Panc1 (cell line): ENCODE results near the gene TSPAN5. TPM values are rescaled to one million over a fixed set of nuclear protein-coding genes. Genes with fewer than 3 reads are reported as not detected.

Source experiments
- ATAC-seq: fragments of 200-7000 bp; cut with Tn5 transposase; 2 replicates; pipeline ENCODE4 v1.9.1; 2020; ENCODE audit warnings: mild to moderate bottlenecking, moderate library complexity
- BruUV-seq: library from RNA; stranded (reverse); fragments of 400-500 nt; replicated peaks from 2 replicates; lab custom pipeline; 2021; lab: Mats Ljungman, UMichigan
- CTCF ChIA-PET: fragments of 300-600 bp; sonication (Branson Sonifier 250); formaldehyde crosslinking; loops from one replicate; lab custom pipeline; 2022; ENCODE audit warnings: antibody characterized with exemption; lab: Charles Lee
- POLR2A ChIA-PET: fragments of 300-600 bp; sonication (Branson Sonifier 250); formaldehyde crosslinking; loops from one replicate; lab custom pipeline; 2022; ENCODE audit warnings: antibody characterized with exemption; lab: Charles Lee
- DNase-seq: peaks from one replicate; pipeline ENCODE4 v3.0.0-alpha.2; 2010; ENCODE audit warnings: low read depth, low spot score
- H3K27ac ChIP-seq: 2 replicates; pipeline ENCODE4 v1.5.1; 2011; ENCODE audit warnings: mild to moderate bottlenecking, low read length, inconsistent platforms
- H3K27me3 ChIP-seq: fragments of 200-500 bp; sonication (Bioruptor generic); 2 replicates; pipeline ENCODE4 v1.6.0; 2014; ENCODE audit warnings: low read length, inconsistent platforms; ENCODE audit not compliant: control insufficient read depth, insufficient read depth
- H3K36me3 ChIP-seq: fragments of 200-500 bp; sonication (Bioruptor generic); 2 replicates; pipeline ENCODE4 v1.5.1; 2014; ENCODE audit warnings: inconsistent platforms, mild to moderate bottlenecking, low read length, moderate library complexity; ENCODE audit not compliant: control insufficient read depth, insufficient read depth
- H3K4me1 ChIP-seq: 2 replicates; pipeline ENCODE4 v1.5.1; 2011; ENCODE audit warnings: inconsistent platforms, mild to moderate bottlenecking, low read length, moderate library complexity; ENCODE audit not compliant: control insufficient read depth, insufficient read depth
- H3K4me3 ChIP-seq, 2 experiments: 2 replicates each; pipeline ENCODE4 v1.5.1; 2011 to 2012; ENCODE audit warnings: low read depth in 2 of 2, low read length in 2 of 2, mild to moderate bottlenecking in 2 of 2, inconsistent platforms in 1 of 2, moderate library complexity in 1 of 2
- H3K9me3 ChIP-seq: fragments of 200-500 bp; sonication (Bioruptor generic); 2 replicates; pipeline ENCODE4 v1.5.1; 2014; ENCODE audit warnings: low read depth, mild to moderate bottlenecking, inconsistent platforms, low read length, moderate library complexity; ENCODE audit not compliant: control insufficient read depth, insufficient read depth
- CTCF ChIP-seq: fragments of 450-650 bp; IDR thresholded peaks from 2 replicates; pipeline ENCODE4 v1.5.1; 2017; ENCODE audit warnings: mild to moderate bottlenecking
- POLR2AphosphoS5 ChIP-seq: IDR thresholded peaks from 2 replicates; pipeline ENCODE4 v1.6.1; 2012; ENCODE audit warnings: mild to moderate bottlenecking, low read depth, low read length, moderate library complexity
- REST ChIP-seq, 2 experiments: IDR thresholded peaks; 2 replicates each; pipeline ENCODE4 v1.6.1; 2011 to 2012; ENCODE audit warnings: low read depth in 2 of 2, control low read depth in 1 of 2, low read length in 1 of 2, mild to moderate bottlenecking in 1 of 2, moderate library complexity in 1 of 2; ENCODE audit not compliant: insufficient read depth in 1 of 2
- SIN3A ChIP-seq: IDR thresholded peaks from 2 replicates; pipeline ENCODE4 v1.6.1; 2012; ENCODE audit warnings: low read depth, mild to moderate bottlenecking, low read length, moderate library complexity, borderline replicate concordance; ENCODE audit not compliant: insufficient read depth
- TCF7L2 ChIP-seq: IDR thresholded peaks from 2 replicates; pipeline ENCODE4 v1.6.1; 2011; ENCODE audit warnings: mild to moderate bottlenecking, low read depth, low read length, inconsistent platforms
- in situ Hi-C: cut with HindIII; loops from 2 replicates; pipeline ENCODE4 v1.10.0; 2016; ENCODE audit warnings: low sequenced_read_pairs, low pct_unique_long_range_greater_than_20kb
- intact Hi-C: fragments of 100-400 bp; cut with micrococcal nuclease; formaldehyde crosslinking; loops from one replicate; pipeline ENCODE4 v1.10.0; 2022; ENCODE audit not compliant: unreplicated experiment
- total RNA-seq: library from RNA; stranded (reverse); gene quantifications from one replicate; pipeline ENCODE4 v1.2.1, GENCODE V29; 2021; ENCODE audit not compliant: unreplicated experiment

Gene TSPAN5
- total RNA-seq, 1 experiment from 2014 or later: 61.9 TPM

- intact Hi-C loops: loop anchor here (5.0 kb wide), 1 partner anchor 472 kb away; no protein-coding TSS in a partner anchor
- no peak for ATAC-seq
- Histone ChIP-seq H3K4me3 (no peak overlapping the region), H3K36me3 (no peaks in the 10 kb centered on the region), H3K27ac (no peak overlapping the region), H3K4me1 (peaks cover 61% of the 10 kb centered on the region), H3K9me3 (no peaks in the 10 kb centered on the region), H3K27me3 (no peaks in the 10 kb centered on the region)
- BruUV-seq: no TSS peak
- no peak for DNase-seq
- POLR2A ChIA-PET: no interaction called here
- CTCF ChIA-PET: no interaction called here
- in situ Hi-C loops: no loop called here
- no peak for TF ChIP-seq CTCF
- TF ChIP-seq TCF7L2: no peak
- TF ChIP-seq SIN3A: no peak
- TF ChIP-seq POLR2AphosphoS5: no peak
- no peak for TF ChIP-seq REST (IDR thresholded peaks at IDR 0.05; ENCODE audit: insufficient read depth in 1 of 2, low read depth in 2 of 2, low read length in 1 of 2)
Observed at GRCh38 chr4:98624144-98624543, 34.3 kb downstream of the TSPAN5 start.

GRCh38 chr4:98623126-98623802 is 35.1 kb downstream of the TSPAN5 start:
- Histone ChIP-seq H3K9me3 (no peaks in the 10 kb centered on the region), H3K4me3 (no peak overlapping the region), H3K36me3 (no peaks in the 10 kb centered on the region), H3K27ac (no peak overlapping the region), H3K27me3 (no peaks in the 10 kb centered on the region), H3K4me1 (peaks cover 62% of the 10 kb centered on the region)
- no peak for ATAC-seq
- TF ChIP-seq CTCF: no peak
- TF ChIP-seq TCF7L2: no peak
- TF ChIP-seq POLR2AphosphoS5: no peak
- TF ChIP-seq REST (IDR thresholded peaks at IDR 0.05; ENCODE audit: insufficient read depth in 1 of 2, low read depth in 2 of 2, low read length in 1 of 2): no peak
- no peak for TF ChIP-seq SIN3A
- intact Hi-C loops (loop anchor here (5.0 kb wide), 1 partner anchor 471 kb away; no protein-coding TSS in a partner anchor), in situ Hi-C loops (no loop called here)
- POLR2A ChIA-PET: no interaction called here
- DNase-seq: no peak
- CTCF ChIA-PET: no interaction called here
- no TSS peak for BruUV-seq
